ENCODE measurements around the gene CCNL1.

DNA sequence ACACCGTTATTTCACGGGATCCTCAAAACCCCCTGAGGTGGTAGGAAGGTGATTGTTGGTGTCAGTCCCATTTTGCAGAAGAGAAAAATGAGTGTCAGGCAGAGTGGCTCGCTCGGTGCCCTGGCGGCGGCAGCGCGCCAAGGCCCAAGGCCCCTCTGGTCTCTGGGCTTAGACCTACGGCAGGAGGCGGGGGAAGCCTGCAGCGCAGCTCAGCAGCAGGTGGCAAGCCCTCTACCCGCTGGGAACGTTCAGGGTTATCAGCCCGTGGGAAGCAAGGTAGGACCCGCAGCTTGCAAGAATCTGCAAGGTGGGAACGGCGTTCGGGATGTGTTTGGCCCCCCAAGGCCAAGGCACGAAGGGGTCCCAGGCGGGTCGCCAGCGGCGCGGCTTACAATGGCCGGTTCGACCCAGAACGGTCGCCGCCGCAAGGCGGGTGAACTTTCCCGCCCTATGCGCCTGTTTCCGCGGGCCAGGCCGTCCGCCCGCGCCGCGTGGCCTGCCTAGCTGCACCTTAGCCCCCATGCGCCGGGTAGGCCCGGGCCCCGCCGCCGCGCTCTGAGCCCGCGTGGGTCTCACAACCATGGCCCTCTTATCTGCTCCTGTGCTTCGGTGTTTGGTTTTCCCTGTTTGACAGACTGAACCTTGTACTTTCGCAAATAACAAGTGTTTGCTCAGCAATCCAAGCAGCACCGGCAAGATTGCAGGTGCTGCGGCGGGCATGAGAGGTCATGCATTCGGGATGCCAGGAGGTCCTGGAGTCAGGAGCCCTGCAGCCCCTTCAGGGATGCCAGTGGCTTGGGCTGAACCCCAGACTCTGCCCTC is 39.7 kb downstream of the CCNL1 start:
- TF ChIP-seq, protein P1, sequence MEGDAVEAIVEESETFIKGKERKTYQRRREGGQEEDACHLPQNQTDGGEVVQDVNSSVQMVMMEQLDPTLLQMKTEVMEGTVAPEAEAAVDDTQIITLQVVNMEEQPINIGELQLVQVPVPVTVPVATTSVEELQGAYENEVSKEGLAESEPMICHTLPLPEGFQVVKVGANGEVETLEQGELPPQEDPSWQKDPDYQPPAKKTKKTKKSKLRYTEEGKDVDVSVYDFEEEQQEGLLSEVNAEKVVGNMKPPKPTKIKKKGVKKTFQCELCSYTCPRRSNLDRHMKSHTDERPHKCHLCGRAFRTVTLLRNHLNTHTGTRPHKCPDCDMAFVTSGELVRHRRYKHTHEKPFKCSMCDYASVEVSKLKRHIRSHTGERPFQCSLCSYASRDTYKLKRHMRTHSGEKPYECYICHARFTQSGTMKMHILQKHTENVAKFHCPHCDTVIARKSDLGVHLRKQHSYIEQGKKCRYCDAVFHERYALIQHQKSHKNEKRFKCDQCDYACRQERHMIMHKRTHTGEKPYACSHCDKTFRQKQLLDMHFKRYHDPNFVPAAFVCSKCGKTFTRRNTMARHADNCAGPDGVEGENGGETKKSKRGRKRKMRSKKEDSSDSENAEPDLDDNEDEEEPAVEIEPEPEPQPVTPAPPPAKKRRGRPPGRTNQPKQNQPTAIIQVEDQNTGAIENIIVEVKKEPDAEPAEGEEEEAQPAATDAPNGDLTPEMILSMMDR (IDR thresholded peaks at IDR 0.05; ENCODE audit: poor library complexity, severe bottlenecking), result no peak
- no peak for TF ChIP-seq TAF1 (IDR thresholded peaks at IDR 0.05; ENCODE audit: low read depth)
- no peak for TF ChIP-seq RAD21 (conservative IDR thresholded peaks at IDR 0.05)
- no peak for TF ChIP-seq POLR2AphosphoS5 (IDR thresholded peaks at IDR 0.05)
